Osteocyte (in vitro differentiated cells): ENCODE data around the gene TP63. TPM values are rescaled to one million over a fixed set of nuclear protein-coding genes. Genes with fewer than 3 reads are reported as not detected.

ENCODE experiments used
- DNase-seq: peaks from one replicate; pipeline ENCODE4 v3.0.0; 2021; ENCODE audit warnings: mixed read lengths; ENCODE audit not compliant: unreplicated experiment; ENCODE audit errors: extremely low spot score
- H3K27ac Mint-ChIP-seq: one replicate; pipeline ENCODE4 v1.8.0; 2021; ENCODE audit warnings: mild to moderate bottlenecking, mixed read lengths; ENCODE audit not compliant: unreplicated experiment
- H3K27me3 Mint-ChIP-seq: one replicate; pipeline ENCODE4 v1.8.0; 2021; ENCODE audit warnings: mixed read lengths; ENCODE audit not compliant: unreplicated experiment
- H3K36me3 Mint-ChIP-seq: one replicate; pipeline ENCODE4 v1.8.0; 2021; ENCODE audit warnings: mixed read lengths; ENCODE audit not compliant: unreplicated experiment
- H3K4me1 Mint-ChIP-seq: one replicate; pipeline ENCODE4 v1.8.0; 2021; ENCODE audit warnings: mixed read lengths; ENCODE audit not compliant: unreplicated experiment
- H3K4me3 Mint-ChIP-seq: one replicate; pipeline ENCODE4 v1.8.0; 2021; ENCODE audit warnings: mild to moderate bottlenecking, moderate library complexity, mixed read lengths; ENCODE audit not compliant: unreplicated experiment
- H3K9me3 Mint-ChIP-seq: one replicate; pipeline ENCODE4 v1.8.0; 2021; ENCODE audit warnings: mixed read lengths; ENCODE audit not compliant: unreplicated experiment
- CTCF ChIP-seq: fragments of 200-600 bp; sonication (generic); IDR thresholded peaks from 2 replicates; pipeline ENCODE4 v1.5.0; 2021; ENCODE audit warnings: antibody characterized with exemption, mild to moderate bottlenecking, moderate library complexity
- total RNA-seq: library from RNA; stranded (reverse); gene quantifications from 2 replicates; pipeline ENCODE4 v1.2.1, GENCODE V29; 2021

The TP63 gene
- total RNA-seq, 1 donor from 2014 or later = 0.16 TPM

DNA sequence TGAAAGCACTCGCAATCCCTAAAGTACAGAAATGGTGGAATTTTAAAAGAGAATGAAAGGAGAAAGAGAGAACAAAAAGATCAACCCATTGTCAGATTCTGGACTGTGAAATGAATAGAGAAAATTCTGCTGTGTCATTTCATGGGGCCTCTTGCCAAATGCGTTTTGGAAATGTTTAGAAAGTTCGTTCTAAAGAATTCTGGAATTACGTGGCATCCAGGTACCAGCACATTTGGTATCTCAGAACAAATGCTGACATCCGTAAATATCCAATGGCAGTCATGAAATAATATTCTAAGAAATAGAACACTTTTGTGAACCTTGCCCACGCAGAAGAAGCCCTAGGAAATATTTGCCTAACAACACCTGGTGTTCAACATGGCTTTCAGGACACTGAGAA lies 270.3 kb downstream of the TP63 start:
- no peaks in the 10 kb centered on the region for H3K27me3 Mint-ChIP-seq
- no peaks in the 10 kb centered on the region for H3K4me1 Mint-ChIP-seq

DNA sequence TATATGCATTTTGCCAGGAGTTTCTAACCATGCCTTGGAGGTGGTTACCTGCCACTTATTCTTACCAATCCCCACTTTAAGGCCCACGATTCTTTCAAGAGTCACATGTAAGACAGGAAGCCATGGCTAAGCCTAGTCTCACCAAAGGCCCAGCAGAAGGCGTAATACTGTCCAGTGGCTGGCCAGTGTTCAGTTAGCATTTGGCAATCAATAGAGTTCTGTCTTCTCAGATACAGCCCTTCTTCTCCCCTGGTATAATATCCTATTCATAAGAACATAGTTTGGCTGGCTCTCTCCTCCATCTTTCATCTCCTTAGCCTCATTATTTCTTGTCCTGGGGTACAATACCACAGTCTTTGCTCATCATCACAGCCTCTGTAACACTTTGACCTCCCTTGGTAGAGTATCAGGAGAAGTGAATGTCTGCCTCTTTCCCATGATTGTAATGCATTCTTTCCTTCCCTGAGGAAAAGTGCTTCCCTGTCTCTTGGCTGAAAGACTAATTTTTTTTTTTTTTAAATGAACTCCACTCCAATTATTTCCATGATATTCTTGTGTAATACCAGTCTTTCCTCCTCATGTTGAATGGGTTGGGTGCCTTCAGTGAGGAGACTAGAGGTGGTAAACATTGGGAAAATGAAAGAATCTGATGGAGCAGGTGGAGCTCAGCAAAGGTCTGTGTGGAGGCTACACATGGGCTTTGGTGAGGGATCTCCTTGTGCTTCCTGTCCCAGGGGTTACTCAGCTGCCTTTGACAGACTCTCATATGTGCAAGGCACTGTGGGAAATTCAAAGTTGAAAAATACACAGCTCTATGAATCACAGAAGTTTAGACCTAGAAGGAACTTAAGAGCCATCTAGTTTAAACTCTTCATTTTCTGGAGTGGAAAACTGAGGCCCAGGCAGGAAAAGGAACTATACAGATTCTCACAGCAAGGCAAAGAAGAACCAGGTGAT lies 271.3 kb downstream of the TP63 start:
- H3K9me3 Mint-ChIP-seq = no peaks in the 10 kb centered on the region
- H3K4me3 Mint-ChIP-seq = no peak overlapping the region
- DNase-seq = no peak
- TF ChIP-seq CTCF = no peak
- no peak overlapping the region for H3K27ac Mint-ChIP-seq
- H3K27me3 Mint-ChIP-seq = no peaks in the 10 kb centered on the region
- no peaks in the 10 kb centered on the region for H3K4me1 Mint-ChIP-seq
- H3K36me3 Mint-ChIP-seq = no peaks in the 10 kb centered on the region

More for the DNA sequence above, 270.3 kb downstream of the TP63 start:
- no peak overlapping the region for H3K4me3 Mint-ChIP-seq
- H3K9me3 Mint-ChIP-seq = no peaks in the 10 kb centered on the region
- no peak for DNase-seq
- TF ChIP-seq CTCF = no peak
- no peaks in the 10 kb centered on the region for H3K36me3 Mint-ChIP-seq
- H3K27ac Mint-ChIP-seq = no peak overlapping the region

GRCh38 chr3:189903562-189904250 lies 272.5 kb downstream of the TP63 start:
- no peak overlapping the region for H3K4me3 Mint-ChIP-seq
- no peak for TF ChIP-seq CTCF
- H3K27me3 Mint-ChIP-seq = no peaks in the 10 kb centered on the region
- H3K4me1 Mint-ChIP-seq = peaks cover 3% of the 10 kb centered on the region
- H3K36me3 Mint-ChIP-seq = no peaks in the 10 kb centered on the region
- DNase-seq = no peak
- no peak overlapping the region for H3K27ac Mint-ChIP-seq
- H3K9me3 Mint-ChIP-seq = no peaks in the 10 kb centered on the region

GRCh38 chr3:189907803-189908202 lies 276.6 kb downstream of the TP63 start:
- H3K27me3 Mint-ChIP-seq = no peaks in the 10 kb centered on the region

More at GRCh38 chr3:189907803-189908202, 276.6 kb downstream of the TP63 start:
- TF ChIP-seq CTCF = no peak
- Mint-ChIP-seq H3K36me3 (no peaks in the 10 kb centered on the region), H3K9me3 (no peaks in the 10 kb centered on the region), H3K4me3 (no peak overlapping the region), H3K27ac (no peak overlapping the region), H3K4me1 (peaks cover 6% of the 10 kb centered on the region)
- no peak for DNase-seq
